Gastrocnemius medialis (tissue), 4 donors: ENCODE data around the gene SDC1.

Source experiments
- CTCF ChIP-seq, 5 experiments: fragments of 450-650 bp in 3 of 5; fragments of 200-600 bp in 2 of 5; sonication (generic) in 2 of 5; IDR thresholded peaks in 4 of 5; conservative IDR thresholded peaks in 1 of 5; 1 replicate in 4 of 5; 2 replicates in 1 of 5; pipeline ENCODE4 v1.5.1; 2016 to 2019; ENCODE audit warnings: antibody characterized with exemption in 5 of 5, mild to moderate bottlenecking in 3 of 5, moderate library complexity in 3 of 5
- POLR2A ChIP-seq, 2 donors: fragments of 450-650 bp; IDR thresholded peaks; one replicate each; pipeline ENCODE4 v1.6.1; 2017; ENCODE audit warnings: antibody characterized with exemption in 2 of 2, mild to moderate bottlenecking in 2 of 2, moderate library complexity in 2 of 2

GRCh38 chr2:20190170-20190569 lies 34.8 kb downstream of the SDC1 start:
- TF ChIP-seq CTCF (IDR thresholded peaks at IDR 0.05 in 4 of 5, conservative IDR thresholded peaks at IDR 0.05 in 1 of 5), result no peak
- no peak for TF ChIP-seq POLR2A (IDR thresholded peaks at IDR 0.05)
